Adrenal gland (tissue), 12 donors: Measurements from ENCODE around the gene PLXNC1. TPM values are rescaled to one million over a fixed set of nuclear protein-coding genes. Genes with fewer than 3 reads are reported as not detected.

ENCODE experiments used
- DNase-seq, 7 donors: peaks; one replicate each; pipeline ENCODE4 v3.0.0-alpha.2; 2019 to 2020
- H3K27ac ChIP-seq, 5 donors: fragments of 200-600 bp; sonication (generic) in 4 of 5; 1 replicate in 3 of 5; 2 replicates in 2 of 5; pipeline versions ENCODE4 v1.5.1 to v1.8.0; 2016 to 2020; ENCODE audit warnings: mild to moderate bottlenecking in 1 of 5
- H3K27me3 ChIP-seq: fragments of 200-600 bp; 2 replicates; pipeline ENCODE4 v1.8.0; 2021
- H3K36me3 ChIP-seq, 2 donors: fragments of 200-600 bp; replicated peaks in 1 of 2; 1 replicate in 1 of 2; 2 replicates in 1 of 2; pipeline versions ENCODE4 v1.5.1 to v1.8.0; 2018 to 2022
- H3K4me1 ChIP-seq, 2 donors: fragments of 200-600 bp; replicated peaks in 1 of 2; 1 replicate in 1 of 2; 2 replicates in 1 of 2; pipeline versions ENCODE4 v1.5.1 to v1.8.0; 2018 to 2021
- H3K4me3 ChIP-seq, 4 donors: fragments of 200-600 bp; sonication (generic) in 3 of 4; one replicate each; pipeline ENCODE4 v1.5.1; 2016 to 2018
- H3K9me3 ChIP-seq, 3 donors: fragments of 200-600 bp; sonication (generic) in 1 of 3; replicated peaks in 1 of 3; 1 replicate in 2 of 3; 2 replicates in 1 of 3; pipeline versions ENCODE4 v1.5.1 to v1.8.0; 2016 to 2021
- CTCF ChIP-seq, 6 experiments: fragments of 450-650 bp in 4 of 6; fragments of 200-600 bp in 2 of 6; sonication (generic) in 1 of 6; IDR thresholded peaks; 1 replicate in 5 of 6; 2 replicates in 1 of 6; pipeline versions ENCODE4 v1.5.1 to v1.8.0; 2016 to 2021; ENCODE audit warnings: antibody characterized with exemption in 6 of 6, mild to moderate bottlenecking in 2 of 6, moderate library complexity in 1 of 6
- POLR2A ChIP-seq, 2 donors: fragments of 450-650 bp; IDR thresholded peaks; one replicate each; pipeline ENCODE4 v1.6.1; 2017; ENCODE audit warnings: antibody characterized with exemption in 2 of 2, mild to moderate bottlenecking in 2 of 2, moderate library complexity in 1 of 2
- WGBS, 4 donors: extraction: QIAGEN DNeasy Blood & Tissue Kit in 2 of 4; methylation state at CpG; one replicate each; pipeline versions ENCODE4 v1.1.5 to v1.1.7; 2013 to 2017; 5-methylcytosine and 5-hydroxymethylcytosine counted together
- intact Hi-C, 2 donors: fragments of 100-400 bp; cut with DNase I; formaldehyde crosslinking; loops; one replicate each; pipeline versions ENCODE4 v1.14.1 to v1.15.0; 2022 to 2023
- polyA plus RNA-seq, 3 donors: library from polyadenylated mRNA; stranded (reverse); fragments of 200-250 nt in 2 of 3; fragments of 350-450 nt in 1 of 3; fragmentation: Illumina TruSeq in 1 of 3; extraction: RNeasy Lipid Tissue Mini Kit (QIAGEN cat#74804) in 1 of 3; gene quantifications; one replicate each; pipeline ENCODE4 v1.2.3, GENCODE V29; 2013 to 2014
- total RNA-seq, 9 donors: library from RNA; depleted of rRNA in 4 of 9; stranded (reverse); fragments of >200 nt in 4 of 9; fragments of 120-200 nt in 1 of 9; fragmentation: NEBNext Ultra II Directional in 1 of 9; extraction: Animal tissue kit (Norgen Biotek cat#: 25700) in 1 of 9; gene quantifications; one replicate each; pipeline versions ENCODE4 v1.1.0 to v1.2.4, GENCODE V29; 2013 to 2023
- donor health status: healthy with polysubstance abuse.
- donor health status: Bipolar disorder and iron deficiency.
- donor health status: DM: yes; HTN: yes; CAD: no.
- donor health status: DM: no; HTN: no; CAD: no.
- donor health status: DM: no; HTN: no; CAD: no.
- donor health status: DM: yes; HTN: yes; CAD: no.

Gene PLXNC1
- total and polyA plus RNA-seq, 12 donors: 2.5 to 23.4 (median 12.3) TPM

- intact Hi-C loops: no loop called here
- H3K4me1 ChIP-seq: no peaks in the 10 kb centered on the region
- no peaks in the 10 kb centered on the region for H3K9me3 ChIP-seq
- 72 to 78% (median 76%) methylated on average over 5 of the region's 5 CpGs for WGBS, 4 donors
- no peak for DNase-seq
- no peaks in the 10 kb centered on the region for H3K36me3 ChIP-seq
- no peaks in the 10 kb centered on the region for H3K27me3 ChIP-seq
- H3K4me3 ChIP-seq: no peak overlapping the region
- TF ChIP-seq CTCF (IDR thresholded peaks at IDR 0.05): no peak
- no peak for TF ChIP-seq POLR2A (IDR thresholded peaks at IDR 0.05)
- no peak overlapping the region for H3K27ac ChIP-seq
Measured at GRCh38 chr12:94182986-94183707, 34.8 kb downstream of the PLXNC1 start.

GRCh38 chr12:94183708-94184379 is 35.5 kb downstream of the PLXNC1 start:
- Histone ChIP-seq H3K27ac (no peak overlapping the region), H3K27me3 (no peaks in the 10 kb centered on the region), H3K4me1 (no peaks in the 10 kb centered on the region), H3K9me3 (no peaks in the 10 kb centered on the region), H3K36me3 (no peaks in the 10 kb centered on the region), H3K4me3 (no peak overlapping the region)
- DNase-seq: no peak
- intact Hi-C loops: no loop called here
- WGBS, 4 donors: 90 to 95% (median 92%) methylated on average over 9 of the region's 9 CpGs
- TF ChIP-seq CTCF (IDR thresholded peaks at IDR 0.05): no peak
- TF ChIP-seq POLR2A (IDR thresholded peaks at IDR 0.05): no peak

GRCh38 chr12:94184995-94185719 is 36.8 kb downstream of the PLXNC1 start:
- no peaks in the 10 kb centered on the region for H3K27me3 ChIP-seq
- no peak overlapping the region for H3K4me3 ChIP-seq
- intact Hi-C loops: no loop called here
- TF ChIP-seq CTCF (IDR thresholded peaks at IDR 0.05) (no peak), POLR2A (IDR thresholded peaks at IDR 0.05) (no peak)
- 86 to 91% (median 90%) methylated on average over 7 of the region's 7 CpGs for WGBS, 4 donors
- H3K9me3 ChIP-seq: no peaks in the 10 kb centered on the region
- H3K27ac ChIP-seq: no peak overlapping the region
- no peak for DNase-seq
- H3K36me3 ChIP-seq: no peaks in the 10 kb centered on the region
- no peaks in the 10 kb centered on the region for H3K4me1 ChIP-seq

GRCh38 chr12:94185801-94186200 is 37.4 kb downstream of the PLXNC1 start:
- no peak for TF ChIP-seq CTCF (IDR thresholded peaks at IDR 0.05)
- TF ChIP-seq POLR2A (IDR thresholded peaks at IDR 0.05): no peak
- H3K27ac ChIP-seq: no peak overlapping the region
- 85 to 94% (median 93%) methylated on average over 7 of the region's 7 CpGs for WGBS, 4 donors
- H3K27me3 ChIP-seq: no peaks in the 10 kb centered on the region
- intact Hi-C loops: no loop called here
- no peak for DNase-seq
- no peaks in the 10 kb centered on the region for H3K4me1 ChIP-seq
- no peaks in the 10 kb centered on the region for H3K9me3 ChIP-seq
- H3K4me3 ChIP-seq: no peak overlapping the region
- no peaks in the 10 kb centered on the region for H3K36me3 ChIP-seq
